Bronchial epithelial cell (primary cell): ENCODE data around the gene PANK4. TPM values are rescaled to one million over a fixed set of nuclear protein-coding genes. Genes with fewer than 3 reads are reported as not detected.

Experiments
- DNase-seq: peaks from one replicate; pipeline ENCODE4 v3.0.0-alpha.2; 2010; ENCODE audit warnings: low read depth
- FAIRE-seq: peaks from 2 replicates; lab custom pipeline; 2011; peaks lifted over from hg19 to GRCh38; lab: Jason Lieb, UNC
- H3K27me3 ChIP-seq: 2 replicates; pipeline ENCODE4 v1.5.1; 2011; ENCODE audit warnings: low read length; ENCODE audit not compliant: control insufficient read depth, insufficient read depth
- H3K36me3 ChIP-seq: 2 replicates; pipeline ENCODE4 v1.5.1; 2011; ENCODE audit warnings: low read length; ENCODE audit not compliant: control insufficient read depth, insufficient read depth
- H3K4me3 ChIP-seq: 2 replicates; pipeline ENCODE4 v1.5.1; 2011; ENCODE audit warnings: mild to moderate bottlenecking, low read depth, low read length, control low read depth
- total RNA-seq: library from RNA; depleted of rRNA; stranded (reverse); fragments of >200 nt; gene quantifications from 2 replicates; pipeline ENCODE4 v1.2.1, GENCODE V29; 2014
- TF ChIP-seq, protein P1 (sequence below): IDR thresholded peaks from 2 replicates; pipeline ENCODE4 v1.5.1; 2011; ENCODE audit warnings: mild to moderate bottlenecking, moderate library complexity, low read length, control low read depth, inconsistent platforms; ENCODE audit not compliant: insufficient read depth, severe bottlenecking

PANK4 gene
- total RNA-seq, 1 donor from 2014 or later: 29.2 TPM

GRCh38 chr1:2504949-2505272 lies 21.5 kb downstream of the PANK4 start:
- Histone ChIP-seq H3K27me3 (no peaks in the 10 kb centered on the region), H3K36me3 (peaks cover 19% of the 10 kb centered on the region), H3K4me3 (no peak overlapping the region)
- no peak for DNase-seq
- no peak for FAIRE-seq
- TF ChIP-seq, protein P1, sequence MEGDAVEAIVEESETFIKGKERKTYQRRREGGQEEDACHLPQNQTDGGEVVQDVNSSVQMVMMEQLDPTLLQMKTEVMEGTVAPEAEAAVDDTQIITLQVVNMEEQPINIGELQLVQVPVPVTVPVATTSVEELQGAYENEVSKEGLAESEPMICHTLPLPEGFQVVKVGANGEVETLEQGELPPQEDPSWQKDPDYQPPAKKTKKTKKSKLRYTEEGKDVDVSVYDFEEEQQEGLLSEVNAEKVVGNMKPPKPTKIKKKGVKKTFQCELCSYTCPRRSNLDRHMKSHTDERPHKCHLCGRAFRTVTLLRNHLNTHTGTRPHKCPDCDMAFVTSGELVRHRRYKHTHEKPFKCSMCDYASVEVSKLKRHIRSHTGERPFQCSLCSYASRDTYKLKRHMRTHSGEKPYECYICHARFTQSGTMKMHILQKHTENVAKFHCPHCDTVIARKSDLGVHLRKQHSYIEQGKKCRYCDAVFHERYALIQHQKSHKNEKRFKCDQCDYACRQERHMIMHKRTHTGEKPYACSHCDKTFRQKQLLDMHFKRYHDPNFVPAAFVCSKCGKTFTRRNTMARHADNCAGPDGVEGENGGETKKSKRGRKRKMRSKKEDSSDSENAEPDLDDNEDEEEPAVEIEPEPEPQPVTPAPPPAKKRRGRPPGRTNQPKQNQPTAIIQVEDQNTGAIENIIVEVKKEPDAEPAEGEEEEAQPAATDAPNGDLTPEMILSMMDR: no peak

- Histone ChIP-seq H3K4me3 (no peak overlapping the region), H3K36me3 (peaks cover 21% of the 10 kb centered on the region), H3K27me3 (no peaks in the 10 kb centered on the region)
- TF ChIP-seq, protein P1: no peak
- DNase-seq: no peak
- FAIRE-seq: no peak
Observed at GRCh38 chr1:2504225-2504948, 22.0 kb downstream of the PANK4 start.

GRCh38 chr1:2503554-2504224 lies 22.7 kb downstream of the PANK4 start:
- DNase-seq (no peak), FAIRE-seq (no peak)
- TF ChIP-seq, protein P1: no peak
- no peak overlapping the region for H3K4me3 ChIP-seq
- no peaks in the 10 kb centered on the region for H3K27me3 ChIP-seq
- H3K36me3 ChIP-seq: peaks cover 27% of the 10 kb centered on the region

DNA sequence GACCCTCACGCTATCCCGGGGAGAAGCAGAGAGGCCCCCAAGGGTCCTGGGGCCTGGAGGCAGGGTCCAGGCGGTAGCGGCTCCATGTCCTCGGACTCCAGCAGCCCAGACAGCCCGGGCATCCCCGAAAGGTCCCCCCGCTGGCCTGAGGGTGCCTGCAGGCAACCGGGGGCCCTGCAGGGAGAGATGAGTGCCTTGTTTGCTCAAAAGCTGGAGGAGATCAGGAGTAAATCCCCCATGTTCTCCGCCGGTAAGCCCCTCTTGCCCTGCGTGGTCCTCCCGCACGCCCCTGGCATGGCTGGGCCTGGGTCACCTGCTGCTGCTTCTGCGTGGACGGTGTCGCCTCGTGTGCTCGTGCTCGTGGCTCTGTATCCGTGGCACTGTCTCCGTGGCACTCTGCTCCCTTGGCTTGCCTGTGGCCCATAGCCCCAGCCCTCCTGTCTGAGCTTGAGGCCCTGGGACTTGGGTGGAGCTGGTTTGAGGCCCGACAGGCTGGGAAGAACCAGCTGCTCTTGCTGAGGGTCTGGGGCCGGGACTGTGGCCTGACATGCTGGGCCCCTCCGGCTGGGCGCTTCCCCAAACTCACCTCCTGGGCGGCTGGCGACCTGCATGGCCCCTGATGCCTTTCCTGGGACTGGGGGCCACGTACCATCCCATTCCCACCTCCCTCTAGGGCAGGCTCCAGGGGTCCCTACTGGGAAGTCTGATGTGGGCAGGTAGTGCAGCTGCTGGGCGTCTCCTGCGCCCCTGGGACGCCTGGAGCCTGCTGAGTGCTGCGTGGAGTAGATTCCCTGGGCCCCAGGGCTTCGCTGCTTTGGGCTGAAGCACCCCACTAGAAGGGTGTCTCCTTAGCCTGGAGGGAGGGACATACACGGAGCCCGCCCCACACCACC lies 23.5 kb downstream of the PANK4 start:
- no peak for FAIRE-seq
- peaks cover 31% of the 10 kb centered on the region for H3K36me3 ChIP-seq
- no peak overlapping the region for H3K4me3 ChIP-seq

GRCh38 chr1:2502210-2502609 lies 24.2 kb downstream of the PANK4 start:
- Histone ChIP-seq H3K36me3 (peaks cover 30% of the 10 kb centered on the region), H3K27me3 (no peaks in the 10 kb centered on the region), H3K4me3 (no peak overlapping the region)
- FAIRE-seq: no peak
- TF ChIP-seq, protein P1: no peak
- DNase-seq: no peak

More for the DNA sequence above, 23.5 kb downstream of the PANK4 start:
- no peaks in the 10 kb centered on the region for H3K27me3 ChIP-seq
- no peak for DNase-seq
- TF ChIP-seq, protein P1: no peak
